SK-N-SH treated with all-trans-retinoic acid at 6 μM for 48 hours (cell line): Measurements from ENCODE around the gene SELP.

Source experiments
- ESRRG ChIP-seq: fragments of 250-450 bp; sonication (Bioruptor Pico); IDR thresholded peaks from 2 replicates; pipeline ENCODE4 v1.6.1; 2021; ENCODE audit warnings: mild to moderate bottlenecking
- TF ChIP-seq, protein P1 (sequence below): fragments of 250-450 bp; sonication (Bioruptor Pico); IDR thresholded peaks from 2 replicates; pipeline ENCODE4 v1.5.0; 2020; ENCODE audit warnings: mild to moderate bottlenecking, moderate library complexity

- no peak for TF ChIP-seq ESRRG (CRISPR knock-in tag)
- TF ChIP-seq, protein P1, sequence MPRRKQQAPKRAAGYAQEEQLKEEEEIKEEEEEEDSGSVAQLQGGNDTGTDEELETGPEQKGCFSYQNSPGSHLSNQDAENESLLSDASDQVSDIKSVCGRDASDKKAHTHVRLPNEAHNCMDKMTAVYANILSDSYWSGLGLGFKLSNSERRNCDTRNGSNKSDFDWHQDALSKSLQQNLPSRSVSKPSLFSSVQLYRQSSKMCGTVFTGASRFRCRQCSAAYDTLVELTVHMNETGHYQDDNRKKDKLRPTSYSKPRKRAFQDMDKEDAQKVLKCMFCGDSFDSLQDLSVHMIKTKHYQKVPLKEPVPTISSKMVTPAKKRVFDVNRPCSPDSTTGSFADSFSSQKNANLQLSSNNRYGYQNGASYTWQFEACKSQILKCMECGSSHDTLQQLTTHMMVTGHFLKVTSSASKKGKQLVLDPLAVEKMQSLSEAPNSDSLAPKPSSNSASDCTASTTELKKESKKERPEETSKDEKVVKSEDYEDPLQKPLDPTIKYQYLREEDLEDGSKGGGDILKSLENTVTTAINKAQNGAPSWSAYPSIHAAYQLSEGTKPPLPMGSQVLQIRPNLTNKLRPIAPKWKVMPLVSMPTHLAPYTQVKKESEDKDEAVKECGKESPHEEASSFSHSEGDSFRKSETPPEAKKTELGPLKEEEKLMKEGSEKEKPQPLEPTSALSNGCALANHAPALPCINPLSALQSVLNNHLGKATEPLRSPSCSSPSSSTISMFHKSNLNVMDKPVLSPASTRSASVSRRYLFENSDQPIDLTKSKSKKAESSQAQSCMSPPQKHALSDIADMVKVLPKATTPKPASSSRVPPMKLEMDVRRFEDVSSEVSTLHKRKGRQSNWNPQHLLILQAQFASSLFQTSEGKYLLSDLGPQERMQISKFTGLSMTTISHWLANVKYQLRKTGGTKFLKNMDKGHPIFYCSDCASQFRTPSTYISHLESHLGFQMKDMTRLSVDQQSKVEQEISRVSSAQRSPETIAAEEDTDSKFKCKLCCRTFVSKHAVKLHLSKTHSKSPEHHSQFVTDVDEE, result no peak
Observed at GRCh38 chr1:169576241-169576934, 53.5 kb downstream of the SELP start.
